GM20431 (cell line): Measurements from ENCODE around the gene STON2.
"Not testable (repeated sequence)": the region's sequence is repeated elsewhere in the genome, so short reads cannot be mapped to it uniquely, and the experiment has no call there.

Experiments
- in situ Hi-C: fragments of 300-500 bp; cut with MseI, MboI; formaldehyde crosslinking; loops from one replicate; pipeline ENCODE4 v1.15.0; 2020; ENCODE audit warnings: low sequenced_read_pairs; ENCODE audit not compliant: unreplicated experiment

The STON2 gene, protein sequence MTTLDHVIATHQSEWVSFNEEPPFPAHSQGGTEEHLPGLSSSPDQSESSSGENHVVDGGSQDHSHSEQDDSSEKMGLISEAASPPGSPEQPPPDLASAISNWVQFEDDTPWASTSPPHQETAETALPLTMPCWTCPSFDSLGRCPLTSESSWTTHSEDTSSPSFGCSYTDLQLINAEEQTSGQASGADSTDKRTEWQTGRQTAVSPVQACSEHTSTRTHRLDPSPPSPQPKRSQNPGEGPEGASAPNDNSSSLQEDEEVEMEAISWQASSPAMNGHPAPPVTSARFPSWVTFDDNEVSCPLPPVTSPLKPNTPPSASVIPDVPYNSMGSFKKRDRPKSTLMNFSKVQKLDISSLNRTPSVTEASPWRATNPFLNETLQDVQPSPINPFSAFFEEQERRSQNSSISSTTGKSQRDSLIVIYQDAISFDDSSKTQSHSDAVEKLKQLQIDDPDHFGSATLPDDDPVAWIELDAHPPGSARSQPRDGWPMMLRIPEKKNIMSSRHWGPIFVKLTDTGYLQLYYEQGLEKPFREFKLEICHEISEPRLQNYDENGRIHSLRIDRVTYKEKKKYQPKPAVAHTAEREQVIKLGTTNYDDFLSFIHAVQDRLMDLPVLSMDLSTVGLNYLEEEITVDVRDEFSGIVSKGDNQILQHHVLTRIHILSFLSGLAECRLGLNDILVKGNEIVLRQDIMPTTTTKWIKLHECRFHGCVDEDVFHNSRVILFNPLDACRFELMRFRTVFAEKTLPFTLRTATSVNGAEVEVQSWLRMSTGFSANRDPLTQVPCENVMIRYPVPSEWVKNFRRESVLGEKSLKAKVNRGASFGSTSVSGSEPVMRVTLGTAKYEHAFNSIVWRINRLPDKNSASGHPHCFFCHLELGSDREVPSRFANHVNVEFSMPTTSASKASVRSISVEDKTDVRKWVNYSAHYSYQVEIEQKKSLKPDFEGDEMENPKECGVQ

DNA sequence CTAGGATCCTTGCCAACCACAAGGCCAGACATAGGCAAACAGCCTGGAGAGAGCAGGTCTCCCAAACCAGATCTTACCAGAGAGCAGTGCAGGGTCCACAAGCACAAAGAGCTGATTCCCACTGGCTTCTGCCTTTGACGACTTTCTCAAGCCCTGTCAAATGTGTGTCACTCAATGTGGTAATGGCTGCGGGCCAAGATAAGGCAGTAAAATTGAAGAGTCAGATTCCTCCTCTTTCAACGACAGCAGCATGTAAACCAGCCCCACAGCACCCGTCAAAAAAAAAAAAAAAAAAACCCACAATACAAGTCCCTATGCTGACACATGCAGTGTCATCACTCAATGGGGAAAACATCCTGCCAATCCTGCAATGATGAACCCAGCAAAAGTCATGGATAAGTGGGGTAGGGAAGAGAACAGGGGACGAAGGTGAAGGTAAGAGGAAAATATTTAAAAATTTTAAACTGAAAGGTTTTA lies at the start of gene STON2:
STON2 (minus strand) TSS at position 123 of the 477 bp plus-strand sequence. CDS start 1,942 bp downstream, outside the sequence.
- in situ Hi-C loops, result no loop called here

DNA sequence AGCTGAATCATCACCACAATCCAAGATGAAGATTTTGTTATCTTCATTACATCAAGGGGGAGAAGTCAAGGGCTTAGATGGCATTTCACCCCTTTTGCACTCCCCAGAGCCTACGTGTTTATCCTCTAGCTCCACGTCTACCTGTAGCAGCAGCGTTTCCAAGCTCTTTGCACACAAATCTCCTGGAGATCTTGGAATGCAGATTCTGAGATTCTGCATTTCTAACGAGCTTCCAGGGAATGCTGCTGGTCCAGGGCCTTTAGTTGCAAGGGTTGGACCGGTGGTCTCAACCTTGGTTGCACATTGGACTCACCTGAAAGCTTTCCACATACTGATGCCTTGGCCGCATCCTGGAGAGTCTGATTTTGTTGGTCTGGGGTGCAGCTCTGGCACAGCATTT lies 49.5 kb upstream of the STON2 start:
- in situ Hi-C loops, result loop anchor here (10.0 kb wide), 1 partner anchor 175 kb away; no protein-coding TSS in a partner anchor

DNA sequence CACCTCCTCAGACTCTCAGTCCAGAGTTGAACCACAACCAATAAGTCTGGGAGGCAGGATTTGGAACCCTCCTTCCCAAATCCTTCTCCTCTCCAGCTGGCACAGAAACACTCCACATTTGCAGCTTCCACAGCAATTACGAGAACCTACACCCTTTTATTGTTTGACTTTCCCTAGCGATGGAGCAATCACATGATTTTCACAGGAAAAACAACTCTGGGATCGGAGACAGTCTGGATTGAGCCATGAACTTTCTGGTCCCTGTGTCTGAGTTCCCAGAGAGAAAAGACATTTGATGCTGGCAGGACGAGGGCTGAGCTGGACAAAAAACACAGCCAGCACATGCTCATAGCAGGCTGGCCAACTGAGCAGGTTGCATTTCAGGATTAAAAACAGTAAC lies 49.0 kb upstream of the STON2 start:
- in situ Hi-C loops, result loop anchor here (10.0 kb wide), 1 partner anchor 174 kb away; no protein-coding TSS in a partner anchor

DNA sequence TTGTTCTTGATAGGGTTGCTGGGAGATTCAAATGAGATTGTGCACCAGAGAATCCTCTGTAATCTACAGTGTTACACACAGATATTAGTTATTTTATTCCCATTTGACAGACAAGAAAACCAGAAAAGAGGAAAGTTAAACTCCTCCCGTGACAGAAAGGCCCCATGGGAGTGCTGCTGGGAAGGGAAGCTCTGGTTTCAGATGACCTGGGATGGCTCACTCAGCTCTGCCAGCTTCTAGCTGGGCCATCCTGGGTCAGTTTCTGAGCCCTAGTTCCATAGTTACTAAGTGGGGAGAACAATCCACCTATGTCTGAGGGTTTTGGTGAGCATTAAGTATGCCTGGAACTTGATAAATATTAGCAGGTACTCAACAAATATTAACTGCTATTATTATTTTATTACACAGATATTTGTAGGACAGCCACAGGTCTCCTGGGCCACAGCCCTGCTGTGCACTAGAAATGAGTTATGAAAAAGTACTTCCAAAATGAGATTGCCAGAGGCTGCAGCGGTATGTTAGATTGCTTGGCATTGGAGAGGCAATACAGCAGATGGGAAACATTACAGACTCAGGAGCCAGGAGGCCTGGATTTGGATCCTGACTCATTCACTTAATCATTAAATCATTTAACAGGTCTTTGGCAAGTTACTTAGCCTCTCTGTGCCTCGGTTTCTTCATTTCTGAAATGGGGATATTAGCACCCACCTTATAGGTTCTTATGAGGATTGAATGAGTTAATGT lies 47.1 kb upstream of the STON2 start:
- in situ Hi-C loops, result loop anchor here (10.0 kb wide), 1 partner anchor 172 kb away; no protein-coding TSS in a partner anchor

DNA sequence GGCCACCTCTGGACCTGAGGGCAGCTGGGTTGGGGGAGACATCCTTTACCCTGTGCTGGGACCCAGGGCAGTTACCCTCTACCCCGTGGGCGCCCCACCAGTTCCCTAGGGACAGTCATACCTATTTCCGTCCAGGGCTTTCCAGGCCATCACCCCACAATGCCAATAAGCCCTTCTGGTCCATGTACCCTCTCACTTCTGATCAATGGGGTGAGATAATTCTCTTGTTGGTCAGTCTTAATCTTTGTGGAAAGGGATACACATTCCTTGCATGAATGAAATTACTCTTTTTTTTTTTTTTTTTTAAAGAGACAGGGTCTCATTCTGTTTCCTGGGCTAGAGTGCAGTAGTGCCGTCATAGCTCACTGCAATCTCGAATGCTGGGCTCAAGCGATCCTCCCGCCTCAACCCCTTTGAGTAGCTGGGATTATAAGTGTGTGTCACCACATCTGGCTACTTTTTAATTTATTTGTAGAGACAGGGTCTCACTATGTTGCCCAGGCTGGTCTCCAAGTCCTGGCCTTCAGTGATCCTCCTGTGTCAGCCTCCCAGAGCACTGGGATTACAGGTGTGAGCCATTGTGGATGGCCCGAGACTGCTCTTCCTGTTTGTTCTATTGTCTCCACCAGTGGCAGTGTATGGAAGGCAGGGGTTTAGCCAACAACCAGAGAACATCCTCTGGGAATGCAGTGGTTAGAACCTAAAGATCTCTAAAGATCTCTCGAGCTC lies 46.3 kb upstream of the STON2 start:
- in situ Hi-C loops, result loop anchor here (10.0 kb wide), 1 partner anchor 172 kb away; no protein-coding TSS in a partner anchor

DNA sequence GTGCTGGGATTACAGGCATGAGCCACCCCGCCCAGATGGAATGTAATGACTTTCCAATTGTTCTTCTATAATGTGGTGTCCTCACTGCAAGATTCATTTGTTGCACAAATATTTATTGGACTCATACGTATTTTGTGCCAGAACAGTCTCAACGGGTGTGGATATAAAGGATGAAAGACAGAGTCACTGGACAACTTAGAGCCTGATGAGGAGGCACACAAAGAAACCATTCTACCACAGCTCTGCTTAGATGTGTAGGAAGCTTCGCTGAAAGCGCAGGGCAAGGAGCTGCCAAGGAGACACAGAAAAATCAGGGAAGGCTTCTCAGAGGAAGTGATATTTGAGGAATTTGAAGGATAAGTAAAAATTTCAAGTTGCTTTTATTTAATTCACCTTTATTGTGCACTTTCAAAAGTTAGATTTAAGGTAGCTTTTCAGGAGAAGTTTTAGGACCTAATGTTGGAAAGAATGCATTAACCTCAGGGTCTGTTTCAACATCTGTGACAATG lies 41.6 kb upstream of the STON2 start:
- in situ Hi-C loops, result loop anchor here (10.0 kb wide), 1 partner anchor 167 kb away; no protein-coding TSS in a partner anchor

DNA sequence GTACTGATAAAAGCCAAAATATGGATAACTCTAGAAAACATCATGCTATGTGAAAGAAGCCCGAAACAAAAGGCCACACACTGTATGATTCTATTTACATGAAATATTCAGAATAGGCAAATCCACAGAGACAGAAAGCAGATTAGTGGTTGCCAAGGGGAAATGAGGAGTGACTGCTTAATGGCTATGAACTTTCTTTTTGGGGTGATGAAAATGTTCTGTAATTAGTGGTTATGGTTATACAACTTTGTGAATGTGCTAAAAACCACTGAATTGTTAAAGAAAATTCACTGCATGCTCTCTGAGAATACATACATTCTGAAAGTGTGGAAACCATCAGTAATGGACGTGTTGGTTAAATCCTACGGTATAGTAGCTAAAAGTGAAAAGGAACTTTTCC lies 39.9 kb upstream of the STON2 start:
- in situ Hi-C loops, result loop anchor here (10.0 kb wide), 1 partner anchor 165 kb away; no protein-coding TSS in a partner anchor

DNA sequence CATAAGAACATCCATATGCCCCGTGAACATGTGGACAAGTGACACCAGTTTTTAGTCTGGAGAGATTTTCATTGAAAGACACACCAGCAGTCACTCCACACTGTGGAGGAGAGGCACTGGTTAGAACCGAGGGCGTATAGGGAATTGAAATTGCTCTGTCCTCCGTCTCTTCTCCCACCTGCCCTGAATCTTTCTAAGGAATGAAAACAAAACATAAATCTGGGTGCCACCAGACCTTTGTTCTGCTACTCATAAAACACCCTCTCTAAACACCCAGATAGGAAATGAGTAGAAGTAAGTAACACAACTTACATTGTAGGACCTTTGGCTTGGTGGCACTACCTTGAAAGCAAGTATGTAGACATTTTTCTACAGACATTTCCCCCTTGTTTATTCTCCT lies 37.1 kb upstream of the STON2 start:
- in situ Hi-C loops, result no loop called here

DNA sequence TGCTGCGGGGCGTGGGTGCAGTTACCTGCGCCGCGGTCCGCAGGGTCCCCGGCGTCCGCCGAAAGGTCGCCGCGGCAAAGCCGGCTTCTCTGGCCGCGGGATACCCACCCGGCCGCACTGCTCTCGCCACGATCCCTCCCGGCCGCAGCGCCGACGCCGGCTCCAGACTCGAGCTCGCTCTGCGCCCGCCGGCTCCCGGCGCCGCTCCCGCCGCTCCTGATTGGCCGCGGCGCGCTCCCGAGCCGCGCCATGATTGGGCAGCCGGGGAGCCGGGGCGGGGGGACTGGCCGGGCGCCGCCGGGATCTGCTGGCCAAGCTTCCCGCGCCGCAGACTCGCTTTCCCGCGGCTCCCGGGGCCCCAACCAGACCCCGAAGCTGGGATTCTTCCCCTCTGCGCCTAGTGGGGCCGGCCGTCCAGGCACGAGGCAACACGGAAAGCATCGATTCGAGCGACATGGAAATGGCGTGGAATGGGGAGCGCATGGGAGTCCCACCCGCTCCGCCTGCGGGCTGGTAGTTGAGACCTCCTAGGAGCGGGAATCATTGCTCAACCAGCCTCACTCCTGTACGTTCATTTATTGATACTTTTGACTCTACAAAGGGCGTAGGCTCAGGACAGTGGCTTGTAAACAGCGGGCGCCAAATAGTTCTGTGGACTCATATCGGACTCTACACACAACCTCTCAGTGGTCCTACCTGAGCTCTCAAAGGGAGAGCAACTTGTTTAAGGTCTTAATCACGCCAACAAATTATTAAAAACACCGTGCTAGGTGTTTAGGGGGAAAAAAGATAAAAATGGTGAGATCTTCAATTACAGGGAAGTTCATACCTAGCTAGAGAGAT lies 36.4 kb upstream of the STON2 start:
- in situ Hi-C loops, result no loop called here

DNA sequence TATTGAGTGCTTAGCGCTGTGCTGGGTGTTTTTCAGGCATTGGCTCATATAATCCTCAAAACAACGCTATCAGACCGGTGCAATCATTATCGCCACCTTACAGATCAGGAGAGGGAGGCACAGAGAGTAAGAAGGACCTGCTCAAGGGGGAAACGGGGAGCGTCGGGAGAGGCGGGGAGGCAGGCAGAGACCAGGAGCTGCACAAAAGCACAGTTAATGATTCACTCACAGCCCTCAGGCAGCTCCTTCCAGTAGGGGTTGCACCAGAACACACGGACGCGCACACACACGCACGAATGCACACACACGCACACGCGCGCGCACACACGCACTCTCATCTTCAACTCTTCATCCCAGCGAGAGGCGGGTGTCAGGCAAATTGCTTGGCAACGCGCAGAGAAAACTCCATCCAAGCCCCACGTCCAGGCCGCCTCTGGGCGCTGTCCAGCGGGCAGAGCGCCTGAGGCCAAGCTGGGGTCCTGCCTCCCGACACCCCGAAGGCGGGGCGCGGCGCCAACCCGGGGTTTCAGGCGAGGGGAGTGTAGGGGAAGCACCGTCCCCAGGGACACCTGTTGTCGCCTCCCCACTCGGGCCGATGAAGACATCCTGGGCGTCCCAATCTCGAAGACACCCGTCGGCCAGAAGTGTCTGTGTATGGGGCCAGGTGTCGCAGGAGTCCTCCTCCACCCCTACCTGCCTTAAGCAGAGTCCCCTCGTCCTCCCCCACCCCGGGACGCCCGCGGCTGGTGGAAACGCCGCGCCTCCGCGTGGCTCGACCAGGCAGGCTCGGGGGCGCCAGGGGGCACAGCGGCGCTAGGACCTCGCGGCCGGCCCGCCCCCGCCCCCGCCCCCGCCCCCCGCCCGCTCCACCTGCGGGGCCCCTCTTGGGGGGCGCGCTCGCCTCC lies 35.5 kb upstream of the STON2 start:
- in situ Hi-C loops, result no loop called here

DNA sequence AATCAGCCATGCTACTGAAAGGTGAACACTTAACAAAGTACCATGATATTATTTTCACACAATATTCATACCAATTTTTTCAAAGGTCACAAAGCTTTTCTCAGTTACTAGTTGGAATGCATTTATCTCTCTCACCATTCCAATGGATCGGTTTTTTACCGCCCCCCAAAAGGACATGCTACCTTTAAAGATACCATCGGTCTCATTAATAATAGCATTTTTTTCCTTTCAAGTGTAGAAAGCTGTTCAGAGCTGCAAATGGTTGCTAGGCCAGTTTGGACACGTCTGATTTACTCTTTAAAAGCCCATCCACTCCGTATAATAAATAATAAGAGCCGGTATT lies 34.9 kb upstream of the STON2 start:
- in situ Hi-C loops, result no loop called here

DNA sequence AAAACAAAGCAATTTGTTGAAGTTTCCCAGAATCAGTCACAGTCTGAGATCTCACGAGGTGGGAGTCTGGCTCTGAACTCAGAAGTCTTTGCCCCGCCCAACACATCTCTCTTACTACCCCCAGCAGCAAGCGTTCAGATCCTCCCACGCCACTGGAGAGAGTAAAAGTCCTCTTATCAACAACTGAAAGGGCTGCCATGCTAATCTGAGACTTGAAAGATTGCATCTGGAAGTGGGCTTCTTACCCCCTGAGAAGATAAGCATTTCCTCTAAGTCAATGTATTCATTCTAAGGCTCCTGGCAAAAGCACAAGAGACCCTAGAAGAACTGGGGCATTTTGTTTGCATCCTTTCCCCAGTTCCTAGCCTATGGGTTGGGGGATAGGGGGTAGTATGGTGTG lies 34.1 kb upstream of the STON2 start:
- in situ Hi-C loops, result no loop called here

DNA sequence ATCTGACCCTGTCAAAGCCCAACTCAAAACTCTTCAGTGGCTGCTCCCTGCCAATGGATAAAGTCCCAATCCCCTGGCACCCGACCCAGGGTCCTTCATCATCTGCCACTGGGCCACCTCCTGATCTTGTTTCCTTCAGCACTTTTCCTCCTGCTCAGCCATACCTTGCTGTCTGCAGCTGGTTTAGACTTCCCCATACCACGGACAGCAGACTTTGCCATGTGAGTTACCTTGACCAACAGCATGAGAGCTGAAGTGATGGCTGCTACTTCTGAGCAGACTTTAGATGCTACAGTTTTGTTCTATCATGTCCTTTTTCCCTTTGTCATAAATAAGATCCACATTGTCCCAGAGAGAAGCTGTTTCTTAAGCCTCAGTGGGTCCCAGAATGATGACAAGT lies 33.3 kb upstream of the STON2 start:
- in situ Hi-C loops, result no loop called here

DNA sequence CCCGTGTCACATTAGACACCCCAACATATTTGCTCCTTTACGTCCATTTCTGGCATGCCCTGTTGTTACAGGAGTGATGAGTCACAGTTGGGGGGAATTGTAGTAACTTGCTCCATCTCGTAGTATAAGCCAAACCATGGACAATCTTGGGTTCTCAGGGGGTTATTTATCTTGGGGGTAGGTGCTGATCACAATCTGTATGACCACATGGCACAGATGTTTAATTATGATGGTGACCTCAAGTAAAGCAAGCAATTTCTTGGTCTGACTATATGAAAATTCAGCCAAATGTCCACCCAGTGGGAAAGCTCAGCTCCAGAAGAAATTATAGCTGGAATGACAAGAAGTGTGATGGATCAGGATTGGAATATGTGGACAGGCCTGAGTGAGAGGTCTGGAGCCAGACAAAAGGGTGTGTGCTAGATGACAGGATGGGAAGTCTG lies 32.1 kb upstream of the STON2 start:
- in situ Hi-C loops, result no loop called here

DNA sequence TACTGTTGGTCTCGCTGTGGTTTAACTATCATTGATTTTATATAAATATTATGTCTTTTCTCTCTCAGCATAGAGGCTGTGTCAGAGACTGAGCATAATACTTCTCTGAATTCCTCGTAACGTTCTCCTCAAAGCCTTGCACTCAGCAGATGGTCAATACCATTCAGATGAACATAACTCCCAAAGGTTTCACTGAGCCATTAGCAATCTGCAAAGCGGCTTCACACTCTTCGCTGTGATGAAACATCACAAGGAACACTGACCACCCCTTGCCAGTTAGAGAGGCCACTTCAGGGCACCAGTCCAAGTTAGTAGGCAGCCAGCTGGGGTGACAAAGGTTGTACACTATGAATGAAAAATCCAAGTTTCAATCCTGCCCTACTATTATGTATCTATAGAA lies 30.1 kb upstream of the STON2 start:
- in situ Hi-C loops, result no loop called here

DNA sequence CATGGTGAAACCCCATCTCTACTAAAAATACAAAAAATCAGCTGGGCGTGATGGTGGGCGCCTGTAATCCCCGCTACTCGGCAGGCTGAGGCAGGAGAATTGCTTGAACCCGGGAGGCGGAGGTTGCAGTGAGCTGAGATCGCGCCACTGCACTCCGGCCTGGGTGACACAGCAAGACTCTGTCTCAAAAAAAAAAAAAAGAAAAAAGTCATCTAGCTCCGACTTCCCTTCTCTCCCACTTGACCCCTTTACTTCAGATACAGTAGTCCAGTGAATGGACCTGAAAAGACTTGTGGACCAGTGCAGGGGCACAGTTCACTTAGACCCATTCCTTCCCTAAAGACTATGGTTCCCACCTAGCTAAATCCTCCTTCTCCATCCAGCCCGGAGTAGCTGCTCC lies 29.6 kb upstream of the STON2 start:
- in situ Hi-C loops, result not testable (repeated sequence)

DNA sequence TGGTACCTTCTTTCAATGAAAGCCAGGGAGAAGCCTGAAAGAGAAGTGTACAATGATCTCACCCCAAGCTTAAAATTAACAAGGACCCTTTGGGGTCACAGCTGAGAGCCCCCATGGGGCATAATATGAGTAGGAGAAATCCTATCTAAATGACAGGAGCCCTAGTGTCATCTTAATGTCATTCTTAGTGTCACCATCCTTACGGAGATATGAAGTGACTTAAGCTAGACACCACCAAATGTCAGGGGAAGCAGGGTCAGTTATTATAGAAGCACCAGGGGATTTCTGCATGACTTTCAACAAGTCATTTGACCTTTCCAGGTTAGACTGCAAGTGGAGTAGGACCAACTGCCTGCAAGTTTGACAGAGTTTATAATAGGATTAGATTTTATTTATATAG lies 28.9 kb upstream of the STON2 start:
- in situ Hi-C loops, result no loop called here
